Measurements from ENCODE around the gene UBE2M. TPM values are rescaled to one million over a fixed set of nuclear protein-coding genes. Genes with fewer than 3 reads are reported as not detected.

Gene UBE2M
- total and polyA plus RNA-seq, 10 donors = 19.1 to 66.9 (median 40.4) TPM

DNA sequence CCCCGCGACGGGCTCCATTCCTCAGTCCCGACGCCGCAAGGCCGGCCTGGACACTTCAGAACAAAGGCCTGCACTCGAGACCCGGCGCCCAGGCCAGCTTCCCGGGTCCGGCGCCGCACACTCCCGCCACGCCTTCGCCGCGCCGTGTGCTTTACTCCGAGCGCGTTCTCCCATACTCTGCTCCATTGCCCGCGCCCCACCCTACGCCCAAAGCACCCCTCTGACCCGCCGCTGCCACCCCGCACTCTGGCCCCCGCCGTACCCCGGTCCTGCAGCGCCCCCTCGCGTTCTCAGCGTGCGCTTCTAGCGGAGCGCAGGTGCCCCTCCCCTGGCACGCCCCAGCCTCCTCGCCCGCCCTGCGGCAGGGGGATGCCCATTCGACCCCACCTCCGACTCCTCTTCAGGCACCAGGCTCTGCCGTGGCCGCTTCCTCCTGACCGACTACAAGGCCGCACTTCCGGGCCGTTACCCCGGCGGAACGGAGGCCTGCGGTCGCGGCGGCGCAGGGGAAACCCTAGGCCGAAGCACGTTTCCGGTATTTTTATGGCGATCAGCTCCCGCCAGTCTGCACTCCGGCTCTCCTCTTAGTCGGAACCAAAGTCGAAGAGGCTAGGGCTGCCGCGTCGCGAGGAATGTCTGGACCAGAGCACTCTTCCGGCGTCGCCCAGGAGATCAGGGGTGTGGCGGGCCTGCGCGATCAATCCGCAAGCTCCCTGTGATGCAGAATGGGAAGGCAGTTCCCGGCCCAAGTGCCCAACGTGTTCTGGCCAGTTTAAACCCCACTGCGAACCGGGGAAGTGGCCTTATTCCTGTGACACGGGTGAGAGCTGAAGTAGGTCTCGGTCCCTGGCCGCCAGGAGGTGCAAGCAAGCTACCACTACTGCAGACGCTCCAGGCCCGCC is 38.8 kb downstream of the UBE2M start, which contains the start of gene ZBTB45:
ZBTB45 (minus strand) TSS at position 456 of the 902 bp plus-strand sequence. CDS start 2,137 bp downstream, outside the sequence.
- peak in 1 of 3 donors; percentile 60 for TF ChIP-seq POLR2A (IDR thresholded peaks at IDR 0.05)
- peak; percentile 67 to 96 (median 76) for TF ChIP-seq CTCF (IDR thresholded peaks at IDR 0.05 in 8 of 11, conservative IDR thresholded peaks at IDR 0.05 in 3 of 11)
- peak; percentile 91 to 97 (median 92) for TF ChIP-seq POLR2AphosphoS5 (IDR thresholded peaks at IDR 0.05)
- 0 to 1% (median 1%) methylated on average over 68 to 87 of the region's 87 CpGs for WGBS, 5 donors
- Histone ChIP-seq H3K9me3 (no peaks in the 10 kb centered on the region), H3K4me3 (peak within 1 kb of the TSS; percentile 71 to 88 (median 84)), H3K27ac (peak within 1 kb of the TSS; percentile 81 to 98 (median 96)), H3K36me3 (peaks cover 3 to 29% (median 17%) of the 10 kb centered on the region in 6 donors), H3K27me3 (replicated peaks in 1 of 7) (no peaks in the 10 kb centered on the region), H3K4me1 (peaks cover 17 to 60% (median 46%) of the 10 kb centered on the region in 6 donors)
- intact Hi-C loops (cut with DNase I; ENCODE audit: low total_unique reads) = no loop called here
- peak; percentile 97 for DNase-seq

- no peak for DNase-seq
- TF ChIP-seq POLR2AphosphoS5 (IDR thresholded peaks at IDR 0.05) (peak in 1 of 3 donors; percentile 13), POLR2A (IDR thresholded peaks at IDR 0.05) (no peak), CTCF (IDR thresholded peaks at IDR 0.05 in 8 of 11, conservative IDR thresholded peaks at IDR 0.05 in 3 of 11) (peak in 4 of 11 experiments; percentile 47 to 68 (median 58))
- Histone ChIP-seq H3K4me1 (peaks cover 20 to 66% (median 52%) of the 10 kb centered on the region in 6 donors), H3K36me3 (peaks cover 3 to 29% (median 17%) of the 10 kb centered on the region in 6 donors), H3K9me3 (no peaks in the 10 kb centered on the region), H3K27me3 (replicated peaks in 1 of 7) (no peaks in the 10 kb centered on the region), H3K4me3 (peak overlapping the region; percentile 71 to 88 (median 84)), H3K27ac (peak overlapping the region; percentile 81 to 98 (median 96))
- 0 to 2% (median 1%) methylated on average over 7 to 14 of the region's 14 CpGs for WGBS, 5 donors
- intact Hi-C loops (cut with DNase I; ENCODE audit: low total_unique reads) = no loop called here
Observed at GRCh38 chr19:58519087-58519354, 39.4 kb downstream of the UBE2M start.

GRCh38 chr19:58518256-58519086 is 39.9 kb downstream of the UBE2M start:
- H3K27me3 ChIP-seq (replicated peaks in 1 of 7) = no peaks in the 10 kb centered on the region
- intact Hi-C loops (cut with DNase I; ENCODE audit: low total_unique reads) = no loop called here
- peak overlapping the region; percentile 81 to 98 (median 96) for H3K27ac ChIP-seq
- H3K36me3 ChIP-seq = peaks cover 3 to 29% (median 17%) of the 10 kb centered on the region in 6 donors
- WGBS, 5 donors = 8 to 12% (median 10%) methylated on average over 21 to 22 of the region's 22 CpGs
- no peaks in the 10 kb centered on the region for H3K9me3 ChIP-seq
- no peak for DNase-seq
- peaks cover 25 to 71% (median 58%) of the 10 kb centered on the region in 6 donors for H3K4me1 ChIP-seq
- H3K4me3 ChIP-seq = peak overlapping the region; percentile 71 to 88 (median 84)
- TF ChIP-seq CTCF (IDR thresholded peaks at IDR 0.05 in 8 of 11, conservative IDR thresholded peaks at IDR 0.05 in 3 of 11) (peak in 6 of 11 experiments; percentile 39 to 66 (median 46)), POLR2AphosphoS5 (IDR thresholded peaks at IDR 0.05) (no peak)
